Testis (tissue), 2 donors: ENCODE data around the gene POLR2E.

Source experiments
- CTCF ChIP-seq, 3 experiments: fragments of 450-650 bp in 2 of 3; fragments of 200-600 bp in 1 of 3; sonication (generic) in 1 of 3; IDR thresholded peaks; one replicate each; pipeline ENCODE4 v1.5.1; 2016 to 2019; ENCODE audit warnings: antibody characterized with exemption in 3 of 3, mild to moderate bottlenecking in 2 of 3, moderate library complexity in 1 of 3
- POLR2A ChIP-seq: fragments of 450-650 bp; IDR thresholded peaks from one replicate; pipeline ENCODE4 v1.6.1; 2017; ENCODE audit warnings: antibody characterized with exemption, mild to moderate bottlenecking, moderate library complexity

DNA sequence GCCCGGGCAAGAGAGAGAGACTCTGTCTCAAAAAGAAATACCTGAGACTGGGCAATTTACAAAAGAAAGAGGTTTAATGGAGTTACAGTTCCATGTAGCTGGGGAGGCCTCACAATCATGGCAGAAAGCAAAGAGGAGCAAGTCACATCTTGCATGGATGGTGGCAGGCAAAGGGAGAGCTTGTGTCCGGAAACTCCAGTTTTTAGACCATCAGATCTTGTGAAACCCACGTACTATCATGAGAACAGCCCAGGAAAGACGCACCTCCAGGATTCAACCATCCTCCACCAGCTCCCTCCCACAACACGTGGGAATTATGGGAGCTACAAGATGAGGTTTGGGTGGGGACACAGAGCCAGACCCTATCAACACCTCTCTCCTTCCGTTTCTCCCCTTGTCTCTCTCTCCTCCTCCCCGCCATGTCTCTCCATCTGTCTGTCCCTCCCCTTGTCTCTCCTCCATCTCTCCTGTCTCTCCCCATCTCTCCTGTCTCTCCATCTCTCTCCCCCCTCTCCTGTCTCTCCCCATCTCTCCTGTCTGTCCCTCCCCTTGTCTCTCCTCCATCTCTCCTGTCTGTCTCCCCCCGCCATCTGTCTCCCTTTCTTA is 10.0 kb downstream of the POLR2E start:
- TF ChIP-seq CTCF (IDR thresholded peaks at IDR 0.05) (no peak), POLR2A (no peak)
